Right cardiac atrium (tissue), 5 donors: ENCODE results near the gene ARHGAP25. TPM values are rescaled to one million over a fixed set of nuclear protein-coding genes. Genes with fewer than 3 reads are reported as not detected.
A peak's percentile ranks its signal among the peaks of the same experiment; 100 is the strongest.

Experiments
- ATAC-seq, 2 donors: fragments of 200-7000 bp; cut with Tn5 transposase; one replicate each; pipeline versions ENCODE4 v1.8.0 to v1.9.1; 2020; ENCODE audit warnings: moderate library complexity in 2 of 2, mild to moderate bottlenecking in 1 of 2
- DNase-seq, 3 donors: peaks; one replicate each; pipeline ENCODE4 v3.0.0-alpha.2; 2020
- H3K27ac ChIP-seq: one replicate; pipeline ENCODE4 v1.5.1; 2013; ENCODE audit warnings: mild to moderate bottlenecking, low read length, control low read depth, moderate library complexity
- H3K27me3 ChIP-seq: one replicate; pipeline ENCODE4 v1.6.1; 2013; ENCODE audit not compliant: control insufficient read depth, insufficient read depth
- H3K4me1 ChIP-seq: one replicate; pipeline ENCODE4 v1.6.1; 2013; ENCODE audit warnings: low read length; ENCODE audit not compliant: control insufficient read depth, insufficient read depth
- H3K4me3 ChIP-seq: one replicate; pipeline ENCODE4 v1.5.1; 2013; ENCODE audit warnings: low read length, control low read depth
- H3K9me3 ChIP-seq: one replicate; pipeline ENCODE4 v1.6.1; 2013; ENCODE audit warnings: low read length; ENCODE audit not compliant: control insufficient read depth
- WGBS: extraction: QIAGEN DNeasy Blood & Tissue Kit; methylation state at CpG from one replicate; pipeline ENCODE4 v1.1.7; 2013; 5-methylcytosine and 5-hydroxymethylcytosine counted together
- intact Hi-C, 4 donors: fragments of 100-400 bp; cut with DNase I; formaldehyde crosslinking; loops; one replicate each; pipeline versions ENCODE4 v1.11.0 to v1.14.0; 2022 to 2023
- polyA plus RNA-seq: library from polyadenylated mRNA; stranded (reverse); fragments of 200-250 nt; gene quantifications from one replicate; pipeline ENCODE4 v1.2.3, GENCODE V29; 2013
- total RNA-seq, 4 donors: library from RNA; stranded (reverse); fragmentation: NEBNext Ultra II Directional; extraction: Animal tissue kit (Norgen Biotek cat#: 25700); gene quantifications; one replicate each; pipeline ENCODE4 v1.2.1, GENCODE V29; 2021
- donor health status: healthy with polysubstance abuse.
- donor health status: DM: no; HTN: yes; CAD: no.
- donor health status: DM: no; HTN: no; CAD: no.
- donor health status: DM: no; HTN: yes; CAD: no; lungs with severe emphysema.
- donor health status: DM: yes; HTN: yes; CAD: no.

Gene ARHGAP25
- total and polyA plus RNA-seq, 5 donors = 5.9 to 9.7 (median 8.5) TPM

GRCh38 chr2:68817306-68817705 is 82.7 kb downstream of the ARHGAP25 start:
- no peak for ATAC-seq
- no peak overlapping the region for H3K4me3 ChIP-seq
- intact Hi-C loops = no loop called here
- H3K9me3 ChIP-seq = no peaks in the 10 kb centered on the region
- no peaks in the 10 kb centered on the region for H3K4me1 ChIP-seq
- H3K27ac ChIP-seq = no peak overlapping the region
- H3K27me3 ChIP-seq = no peaks in the 10 kb centered on the region
- no peak for DNase-seq

GRCh38 chr2:68819556-68819955 is 84.9 kb downstream of the ARHGAP25 start:
- H3K4me1 ChIP-seq = peaks cover 3% of the 10 kb centered on the region
- DNase-seq (no peak), ATAC-seq (no peak)
- 73% methylated on average over 6 of the region's 6 CpGs for WGBS
- intact Hi-C loops = no loop called here
- H3K4me3 ChIP-seq = no peak overlapping the region
- no peaks in the 10 kb centered on the region for H3K27me3 ChIP-seq
- no peaks in the 10 kb centered on the region for H3K9me3 ChIP-seq
- no peak overlapping the region for H3K27ac ChIP-seq

GRCh38 chr2:68822207-68822872 is 87.7 kb downstream of the ARHGAP25 start:
- H3K4me3 ChIP-seq = no peak overlapping the region
- H3K4me1 ChIP-seq = peaks cover 3% of the 10 kb centered on the region
- peak; percentile 73 to 90 for ATAC-seq
- H3K9me3 ChIP-seq = no peaks in the 10 kb centered on the region
- no peaks in the 10 kb centered on the region for H3K27me3 ChIP-seq
- intact Hi-C loops = no loop called here
- H3K27ac ChIP-seq = peak overlapping the region; percentile 42
- peak; percentile 40 to 75 (median 60) for DNase-seq
- 59% methylated on average over 15 of the region's 15 CpGs for WGBS

GRCh38 chr2:68824831-68825230 is 90.2 kb downstream of the ARHGAP25 start:
- DNase-seq (no peak), ATAC-seq (no peak)
- Histone ChIP-seq H3K4me1 (peaks cover 16% of the 10 kb centered on the region), H3K4me3 (no peak overlapping the region), H3K9me3 (no peaks in the 10 kb centered on the region), H3K27me3 (no peaks in the 10 kb centered on the region), H3K27ac (no peak overlapping the region)
- WGBS = 43% methylated on average over 2 of the region's 2 CpGs
- intact Hi-C loops = no loop called here

- no peak overlapping the region for H3K27ac ChIP-seq
- peaks cover 18% of the 10 kb centered on the region for H3K4me1 ChIP-seq
- WGBS = 85% methylated on average over 5 of the region's 5 CpGs
- no peak for ATAC-seq
- H3K9me3 ChIP-seq = no peaks in the 10 kb centered on the region
- no peaks in the 10 kb centered on the region for H3K27me3 ChIP-seq
- DNase-seq = no peak
- intact Hi-C loops = no loop called here
- H3K4me3 ChIP-seq = no peak overlapping the region
These were observed 91.3 kb downstream of the ARHGAP25 start for GRCh38 chr2:68825866-68826265.

GRCh38 chr2:68827666-68828065 is 93.1 kb downstream of the ARHGAP25 start:
- no peak overlapping the region for H3K4me3 ChIP-seq
- DNase-seq (no peak), ATAC-seq (no peak)
- H3K4me1 ChIP-seq = peaks cover 17% of the 10 kb centered on the region
- 90% methylated on average over 4 of the region's 4 CpGs for WGBS
- peak overlapping the region; percentile 65 for H3K27ac ChIP-seq
- no peaks in the 10 kb centered on the region for H3K9me3 ChIP-seq
- no peaks in the 10 kb centered on the region for H3K27me3 ChIP-seq
- intact Hi-C loops = no loop called here

- Histone ChIP-seq H3K27me3 (no peaks in the 10 kb centered on the region), H3K27ac (peak overlapping the region; percentile 81), H3K9me3 (no peaks in the 10 kb centered on the region), H3K4me3 (no peak overlapping the region), H3K4me1 (peaks cover 17% of the 10 kb centered on the region)
- ATAC-seq = peak; percentile 84 to 93
- DNase-seq = peak; percentile 97 to 99 (median 99)
- intact Hi-C loops = no loop called here
- 1% methylated on average over 10 of the region's 10 CpGs for WGBS
These were observed 94.5 kb downstream of the ARHGAP25 start for GRCh38 chr2:68828887-68829708.

- intact Hi-C loops = no loop called here
- Histone ChIP-seq H3K27me3 (no peaks in the 10 kb centered on the region), H3K4me3 (no peak overlapping the region), H3K27ac (peak overlapping the region; percentile 65), H3K9me3 (no peaks in the 10 kb centered on the region), H3K4me1 (peaks cover 17% of the 10 kb centered on the region)
- ATAC-seq (no peak), DNase-seq (no peak)
- WGBS = 34% methylated on average over 2 of the region's 2 CpGs
These were observed 95.1 kb downstream of the ARHGAP25 start for GRCh38 chr2:68829749-68830148.

- ATAC-seq (peak in 1 of 2 donors; percentile 74), DNase-seq (peak in 1 of 3 donors; percentile 25)
- peak overlapping the region; percentile 54 for H3K27ac ChIP-seq
- peaks cover 17% of the 10 kb centered on the region for H3K4me1 ChIP-seq
- no peak overlapping the region for H3K4me3 ChIP-seq
- intact Hi-C loops = no loop called here
- H3K27me3 ChIP-seq = no peaks in the 10 kb centered on the region
- WGBS = 41% methylated on average over 3 of the region's 3 CpGs
- H3K9me3 ChIP-seq = no peaks in the 10 kb centered on the region
These were observed 97.1 kb downstream of the ARHGAP25 start for GRCh38 chr2:68831686-68832232.

- intact Hi-C loops = no loop called here
- H3K27me3 ChIP-seq = no peaks in the 10 kb centered on the region
- no peaks in the 10 kb centered on the region for H3K9me3 ChIP-seq
- DNase-seq = peak; percentile 74 to 75 (median 74)
- ATAC-seq = peak; percentile 52 to 88
- no peak overlapping the region for H3K4me3 ChIP-seq
- WGBS = 40% methylated on average over 8 of the region's 8 CpGs
- H3K4me1 ChIP-seq = peaks cover 17% of the 10 kb centered on the region
- peak overlapping the region; percentile 54 for H3K27ac ChIP-seq
These were observed 97.7 kb downstream of the ARHGAP25 start for GRCh38 chr2:68832233-68832869.

- H3K4me1 ChIP-seq = peaks cover 13% of the 10 kb centered on the region
- WGBS = 99% methylated on average over 2 of the region's 2 CpGs
- intact Hi-C loops = no loop called here
- no peaks in the 10 kb centered on the region for H3K27me3 ChIP-seq
- no peak overlapping the region for H3K4me3 ChIP-seq
- H3K27ac ChIP-seq = no peak overlapping the region
- ATAC-seq (no peak), DNase-seq (no peak)
- H3K9me3 ChIP-seq = no peaks in the 10 kb centered on the region
These were observed 98.6 kb downstream of the ARHGAP25 start for GRCh38 chr2:68833162-68833561.
